ENCODE data around the gene DDX49.

DNA sequence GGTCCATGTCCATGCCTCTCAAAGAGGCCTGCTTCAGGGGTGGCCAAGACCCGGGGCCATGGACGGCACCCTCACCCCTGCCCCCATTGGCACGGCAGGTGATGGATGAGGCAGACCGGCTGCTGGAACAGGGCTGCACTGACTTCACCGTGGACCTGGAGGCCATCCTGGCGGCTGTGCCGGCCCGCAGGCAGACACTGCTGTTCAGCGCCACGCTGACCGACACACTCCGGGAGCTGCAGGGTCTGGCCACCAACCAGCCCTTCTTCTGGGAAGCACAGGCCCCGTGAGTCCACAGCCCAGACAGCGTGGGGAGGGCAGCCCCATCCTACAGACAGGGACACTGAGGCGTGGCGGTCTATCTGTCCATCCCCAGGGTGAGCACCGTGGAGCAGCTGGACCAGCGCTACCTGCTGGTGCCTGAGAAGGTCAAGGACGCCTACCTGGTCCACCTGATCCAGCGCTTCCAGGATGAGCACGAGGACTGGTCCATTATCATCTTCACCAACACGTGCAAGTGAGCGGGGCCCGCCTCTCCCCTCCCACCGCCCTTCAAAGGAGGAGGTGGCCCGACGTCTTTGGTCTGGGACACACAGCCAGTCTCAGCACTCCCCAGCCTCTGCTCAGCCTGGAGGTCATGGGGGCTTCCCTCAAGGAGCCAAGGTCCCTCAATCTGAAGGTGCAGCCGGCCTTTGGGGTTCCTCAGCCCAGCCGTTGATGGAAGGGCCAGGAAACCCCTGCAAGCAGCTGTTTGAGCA lies 2.9 kb downstream of the DDX49 start:
- TF ChIP-seq CTCF (conservative IDR thresholded peaks at IDR 0.05; ENCODE audit: low read depth, low read length), result no peak
- TF ChIP-seq EZH2 (IDR thresholded peaks at IDR 0.05; ENCODE audit: low read length, unreplicated experiment), result no peak
- no peak for TF ChIP-seq EZH2phosphoT487 (IDR thresholded peaks at IDR 0.05; ENCODE audit: borderline replicate concordance, low read length)
